CD4-positive, alpha-beta T cell treated with Interferon alpha-2 for 1 hour (primary cell): ENCODE measurements around the gene SH3YL1.
A peak's percentile ranks its signal among the peaks of the same experiment; 100 is the strongest.

Experiments used
- DNase-seq, 2 donors: peaks; one replicate each; pipeline ENCODE4 v3.0.0-alpha.2; 2020 to 2022

Gene SH3YL1

DNA sequence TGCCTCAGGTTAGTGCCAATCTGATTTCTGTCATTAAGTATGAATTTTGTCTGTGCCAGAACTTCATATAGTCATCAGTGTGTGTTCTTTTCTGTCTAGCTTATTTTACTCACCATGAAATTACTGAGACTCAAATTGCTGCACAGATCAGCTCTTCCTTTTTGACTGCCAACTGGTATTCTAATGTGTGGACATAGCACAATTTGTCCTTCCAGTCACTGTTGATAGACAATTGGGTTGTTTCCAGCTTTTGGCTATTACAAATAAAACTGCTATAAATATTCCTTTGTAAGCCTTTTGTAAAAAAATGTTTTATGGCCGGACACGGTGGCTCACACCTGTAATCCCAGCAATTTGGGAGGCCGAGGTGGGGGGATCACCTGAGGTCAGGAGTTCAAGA lies 7.7 kb downstream of the SH3YL1 start:
- DNase-seq = no peak

DNA sequence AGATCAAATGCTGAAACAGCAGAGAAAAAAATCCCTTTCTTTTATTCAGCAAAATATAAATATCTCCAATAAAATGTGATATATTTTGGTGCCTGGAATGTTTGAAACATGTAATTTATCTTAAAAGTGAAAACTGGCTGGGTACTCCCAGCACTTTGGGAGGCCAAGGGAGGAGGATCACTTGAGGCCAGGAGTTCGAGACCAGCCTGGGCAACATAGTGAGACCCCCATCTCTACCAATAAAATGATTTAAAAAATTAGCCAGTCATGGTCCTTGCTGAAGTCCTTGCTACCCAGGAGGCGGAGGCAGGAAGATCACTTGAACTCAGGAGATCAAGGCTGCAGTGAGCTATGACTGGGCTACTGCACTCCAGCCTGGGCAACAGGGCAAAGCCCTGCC lies 8.6 kb downstream of the SH3YL1 start:
- no peak for DNase-seq

DNA sequence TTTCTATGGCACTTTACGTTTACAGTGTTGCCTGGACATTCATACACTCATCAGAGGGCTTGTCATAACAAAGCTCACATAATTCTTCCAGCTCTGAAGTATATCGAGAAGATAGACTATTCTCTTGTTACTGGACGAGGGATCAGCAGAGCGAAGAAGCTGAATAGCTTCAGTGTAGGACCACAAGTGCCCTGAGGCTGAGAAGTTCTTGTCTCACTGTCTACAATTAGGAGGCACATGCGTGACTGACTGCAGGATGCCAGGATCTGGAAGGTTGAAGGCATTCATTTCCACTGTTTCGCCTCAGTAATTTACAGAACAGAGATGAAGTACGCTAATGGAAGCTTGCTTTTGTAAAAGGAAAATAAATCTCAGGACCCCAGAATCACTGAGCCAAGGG lies 9.6 kb downstream of the SH3YL1 start:
- no peak for DNase-seq

DNA sequence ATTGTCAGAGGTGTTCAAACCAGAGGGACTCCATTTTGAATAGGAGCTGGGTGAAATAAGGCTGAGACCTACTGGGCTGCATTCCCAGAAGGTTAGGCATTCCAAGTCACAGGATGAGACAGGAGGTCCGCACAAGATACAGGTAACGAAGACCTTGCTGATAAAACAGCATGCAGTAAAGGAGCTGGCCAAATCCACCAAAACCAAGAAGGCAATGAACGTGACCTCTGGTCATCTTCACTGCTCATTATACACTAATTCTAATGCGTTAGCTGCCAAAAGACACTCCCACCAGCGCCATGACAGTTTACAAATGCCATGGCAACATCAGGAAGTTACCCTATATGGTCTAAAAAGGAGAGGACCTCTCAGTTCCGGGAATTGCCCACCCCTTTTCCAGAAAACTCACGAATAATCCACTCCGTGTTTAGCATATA lies 10.6 kb downstream of the SH3YL1 start:
- no peak for DNase-seq

DNA sequence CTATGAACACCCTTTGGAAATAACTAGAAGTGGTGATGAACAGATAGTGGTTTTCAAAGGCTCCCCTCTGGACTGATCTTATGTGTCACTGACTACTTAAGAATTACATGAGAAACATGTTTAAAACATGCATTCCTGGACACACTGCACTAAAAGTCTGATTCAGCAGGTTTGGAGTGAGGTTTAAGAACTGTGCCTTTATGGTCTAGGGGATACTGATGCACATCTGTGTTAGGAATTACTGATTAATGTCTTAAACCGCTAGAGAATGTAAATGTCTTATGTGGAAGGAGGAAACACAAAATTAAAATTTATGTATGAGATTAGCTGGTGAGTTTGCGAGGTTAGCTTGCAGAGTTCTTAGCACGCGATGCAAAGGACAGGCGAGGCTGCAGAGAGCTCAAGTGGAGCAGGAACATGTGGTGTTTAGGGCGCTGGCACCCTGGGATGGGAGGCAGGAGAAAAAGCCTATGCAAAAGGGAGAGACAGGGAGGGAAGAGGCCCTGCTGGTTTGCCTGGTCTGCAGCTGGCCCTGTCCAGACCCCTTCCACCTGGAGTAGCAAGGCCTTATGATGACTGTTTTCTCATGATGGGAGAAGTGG lies 11.7 kb downstream of the SH3YL1 start:
- DNase-seq = no peak

DNA sequence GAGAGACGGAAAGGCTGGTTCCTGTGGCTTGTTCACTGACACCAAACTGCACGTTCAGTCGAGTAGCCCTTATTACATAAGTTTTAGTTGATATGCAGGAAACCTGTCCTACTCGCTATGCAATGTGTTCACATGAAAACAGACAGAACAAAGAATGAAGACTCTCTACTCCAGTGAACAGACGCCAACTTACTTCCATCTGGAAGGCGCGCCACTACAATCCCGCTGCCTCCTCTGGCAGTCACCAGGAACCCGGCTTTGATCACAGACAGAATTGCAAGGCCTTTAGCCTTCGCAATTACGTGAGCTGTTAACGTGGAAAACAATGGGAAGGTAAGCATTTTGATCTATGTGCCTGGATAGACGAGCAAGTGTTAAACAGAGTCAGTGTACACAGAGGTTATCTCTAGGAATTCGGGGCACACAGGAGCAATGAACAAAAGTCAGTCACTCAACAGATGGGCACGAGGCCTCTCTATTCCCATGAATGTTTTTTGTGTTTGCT lies 14.2 kb downstream of the SH3YL1 start:
- DNase-seq = no peak

DNA sequence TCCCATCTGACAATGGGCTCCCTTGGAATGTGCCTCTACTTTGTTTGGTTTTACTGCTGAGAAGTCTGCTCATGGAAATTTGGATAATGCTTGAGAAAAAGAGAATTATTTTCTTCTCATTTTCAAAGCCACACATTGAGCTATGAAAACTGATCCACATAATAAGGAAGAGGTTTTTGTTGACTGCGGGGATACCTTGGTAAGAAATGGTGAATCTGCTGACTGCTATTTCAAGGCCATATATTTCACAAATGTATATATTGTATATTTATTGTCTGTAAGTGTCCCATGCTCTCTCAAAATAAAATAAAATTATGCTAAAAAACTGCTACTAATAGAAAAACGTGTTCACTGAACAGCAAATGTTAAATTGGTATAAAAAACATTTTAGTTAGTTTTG lies 15.1 kb downstream of the SH3YL1 start:
- no peak for DNase-seq

DNA sequence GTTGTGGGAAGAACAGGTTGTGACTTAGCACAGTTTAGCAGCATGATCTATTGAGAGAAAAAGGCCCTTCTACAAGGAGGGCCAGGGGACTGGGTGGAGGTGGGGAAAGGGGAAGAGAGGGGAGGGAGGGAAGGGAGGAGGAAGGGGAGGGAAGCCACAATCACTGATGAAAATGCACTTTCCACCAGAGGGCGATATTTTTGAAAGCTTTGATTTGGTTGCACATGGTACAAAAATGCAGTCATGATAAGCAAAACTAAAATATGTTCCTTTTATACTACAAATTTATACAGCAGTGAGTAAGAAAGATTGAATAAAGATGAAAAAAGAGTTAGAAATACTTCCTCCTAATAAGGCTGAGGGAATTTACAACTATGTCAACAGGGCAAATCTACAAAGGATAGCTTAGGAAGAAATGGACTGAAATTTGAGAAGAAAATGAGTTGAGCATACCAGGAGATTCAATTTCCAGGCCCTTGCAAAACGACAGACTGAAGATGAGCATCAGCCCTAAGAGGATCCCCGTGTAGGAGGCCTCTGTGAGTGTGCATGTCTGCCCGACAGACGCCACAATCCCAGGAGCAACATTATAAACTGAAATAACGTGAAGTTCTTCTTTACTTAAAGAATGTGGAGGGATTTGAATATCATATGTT lies 17.2 kb downstream of the SH3YL1 start:
- peak; percentile 21 to 65 for DNase-seq

DNA sequence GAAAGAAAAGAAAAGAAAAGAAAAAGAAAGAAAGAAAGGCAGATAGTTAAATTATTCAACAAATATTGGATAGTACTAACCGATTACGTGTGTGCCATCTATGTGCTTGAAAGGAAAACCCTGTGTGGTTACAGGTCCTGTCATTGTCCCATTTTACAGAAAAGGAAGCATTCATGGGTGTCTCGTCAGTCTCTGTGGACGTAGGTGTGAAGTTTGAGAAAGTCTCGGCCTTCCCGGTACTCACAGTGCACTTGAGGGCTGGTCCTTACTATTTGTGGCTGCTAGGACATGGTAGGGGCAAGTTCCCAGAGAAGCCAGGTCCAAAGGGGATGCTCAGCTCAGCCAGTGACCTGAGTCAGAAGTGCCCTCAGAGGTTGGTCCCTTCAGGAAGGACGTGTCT lies 19.3 kb downstream of the SH3YL1 start:
- no peak for DNase-seq

DNA sequence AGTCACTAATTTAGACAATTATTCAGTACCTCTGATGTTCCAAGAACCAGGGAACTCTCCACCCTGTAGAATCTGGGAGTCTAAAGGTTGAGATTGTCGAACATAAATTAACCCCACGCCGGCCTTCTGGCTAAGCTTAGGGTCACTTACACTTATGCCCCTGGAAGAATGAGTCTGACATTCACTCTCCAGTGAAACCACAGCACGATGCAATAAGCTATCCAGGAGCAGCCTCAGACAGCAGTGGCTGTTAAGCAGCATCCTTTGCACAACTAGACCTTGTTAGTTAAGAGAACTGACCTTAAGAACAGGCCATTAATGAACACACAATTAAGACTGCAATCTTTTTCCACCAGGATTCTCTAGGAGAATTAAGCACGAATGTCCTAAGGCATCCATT lies 25.0 kb downstream of the SH3YL1 start:
- DNase-seq = no peak

DNA sequence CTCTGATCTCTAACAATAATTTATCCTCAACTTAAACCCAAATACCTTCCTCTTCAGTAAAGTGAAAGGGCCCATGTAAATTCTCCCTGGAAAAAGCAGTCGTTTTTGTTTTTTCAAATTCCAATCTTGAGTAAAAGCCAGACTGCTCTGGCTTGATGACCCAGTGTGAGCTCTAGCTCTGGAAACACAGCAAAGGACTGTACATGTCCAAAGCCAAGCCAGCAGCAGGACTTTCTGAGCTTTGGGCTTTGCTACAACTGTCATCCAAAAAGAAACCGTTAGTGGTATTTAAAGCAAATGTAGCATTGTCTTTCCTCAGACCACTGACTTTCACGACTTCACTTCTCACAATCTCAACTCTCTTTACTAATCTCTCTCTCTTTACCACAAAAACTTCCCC lies 25.4 kb downstream of the SH3YL1 start:
- DNase-seq = no peak

DNA sequence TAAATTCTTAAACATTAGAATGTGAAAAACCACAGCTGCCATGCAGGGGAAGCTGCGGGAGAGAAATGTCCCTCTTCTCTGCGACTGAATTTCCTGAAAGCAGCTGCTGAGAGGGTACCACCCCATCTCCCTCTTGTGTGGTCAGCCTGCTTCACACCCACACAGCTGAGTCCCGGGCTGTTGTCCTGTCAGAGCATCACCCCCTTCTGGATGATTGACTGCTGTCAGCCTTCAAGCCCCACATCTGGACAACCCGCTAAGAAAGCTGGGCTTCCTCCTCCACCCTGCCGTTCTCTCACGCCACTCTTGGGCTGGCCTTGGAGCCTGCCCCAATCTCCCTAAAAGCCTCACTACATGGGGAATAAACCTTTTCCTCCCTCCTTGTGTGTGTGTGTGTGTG lies 26.0 kb downstream of the SH3YL1 start:
- peak in 1 of 2 donors; percentile 5 for DNase-seq

DNA sequence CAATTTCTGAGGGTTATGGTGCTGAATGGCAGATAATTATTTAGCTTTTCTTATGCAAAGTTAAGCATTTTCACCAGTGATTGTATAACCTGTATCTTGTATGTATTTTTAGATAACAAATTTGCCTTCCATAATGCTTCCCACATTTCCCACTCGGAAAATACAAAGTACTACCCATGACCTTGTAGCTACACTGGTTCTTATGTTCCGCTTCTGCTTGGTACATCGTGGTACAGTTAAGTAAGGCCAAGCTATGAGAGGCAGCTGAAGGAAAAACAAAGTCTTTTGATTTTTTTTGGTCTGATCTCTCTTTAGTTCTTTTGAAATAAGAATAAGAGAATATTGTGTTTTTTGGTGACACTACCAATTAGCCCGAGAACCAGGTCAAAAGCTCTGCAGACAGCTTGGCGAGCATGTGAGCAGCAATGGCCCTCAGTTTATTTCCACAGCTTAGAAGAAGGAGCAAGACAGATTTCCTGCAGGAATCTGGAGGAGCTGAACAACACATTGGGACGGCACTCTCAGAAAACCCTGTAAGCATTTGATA lies 26.8 kb downstream of the SH3YL1 start:
- no peak for DNase-seq

DNA sequence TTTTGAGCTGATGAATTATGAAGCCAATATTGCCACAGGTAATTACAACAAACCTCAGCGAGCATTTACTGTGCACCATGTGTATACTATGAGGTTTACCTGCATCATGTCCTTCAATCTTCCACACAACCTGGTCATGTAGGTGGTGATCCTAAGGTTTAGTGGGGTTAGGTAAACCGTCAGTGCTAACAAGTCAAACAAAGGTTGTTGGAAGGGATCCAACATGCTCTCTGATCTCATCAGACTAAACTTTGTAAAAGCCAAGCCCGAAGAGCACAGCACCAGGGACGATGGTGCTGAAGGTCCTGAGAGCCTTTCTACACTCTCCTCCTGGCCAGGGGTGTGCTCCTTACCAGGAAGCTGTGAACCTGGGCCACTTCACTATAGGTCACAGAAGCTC lies 29.4 kb downstream of the SH3YL1 start:
- DNase-seq = no peak

DNA sequence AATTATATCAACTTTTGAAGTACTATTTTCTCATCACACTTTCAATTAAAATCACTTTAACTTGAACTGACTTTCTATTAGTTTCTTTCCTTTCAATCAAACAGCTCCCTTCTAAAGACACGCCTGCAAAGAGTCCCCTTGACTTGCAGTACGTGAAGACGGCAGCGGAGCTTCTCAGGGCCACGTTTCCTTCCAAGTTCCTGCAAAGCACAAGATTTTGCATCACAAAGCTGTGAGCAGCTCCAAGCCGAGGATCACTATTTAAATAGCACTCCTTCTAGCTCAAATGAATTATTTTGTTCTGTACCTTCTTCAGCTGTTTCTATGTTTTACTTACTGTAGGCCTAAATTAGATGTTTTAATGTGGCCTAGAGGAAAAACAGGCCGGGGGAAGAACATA lies 30.8 kb downstream of the SH3YL1 start:
- DNase-seq = no peak

DNA sequence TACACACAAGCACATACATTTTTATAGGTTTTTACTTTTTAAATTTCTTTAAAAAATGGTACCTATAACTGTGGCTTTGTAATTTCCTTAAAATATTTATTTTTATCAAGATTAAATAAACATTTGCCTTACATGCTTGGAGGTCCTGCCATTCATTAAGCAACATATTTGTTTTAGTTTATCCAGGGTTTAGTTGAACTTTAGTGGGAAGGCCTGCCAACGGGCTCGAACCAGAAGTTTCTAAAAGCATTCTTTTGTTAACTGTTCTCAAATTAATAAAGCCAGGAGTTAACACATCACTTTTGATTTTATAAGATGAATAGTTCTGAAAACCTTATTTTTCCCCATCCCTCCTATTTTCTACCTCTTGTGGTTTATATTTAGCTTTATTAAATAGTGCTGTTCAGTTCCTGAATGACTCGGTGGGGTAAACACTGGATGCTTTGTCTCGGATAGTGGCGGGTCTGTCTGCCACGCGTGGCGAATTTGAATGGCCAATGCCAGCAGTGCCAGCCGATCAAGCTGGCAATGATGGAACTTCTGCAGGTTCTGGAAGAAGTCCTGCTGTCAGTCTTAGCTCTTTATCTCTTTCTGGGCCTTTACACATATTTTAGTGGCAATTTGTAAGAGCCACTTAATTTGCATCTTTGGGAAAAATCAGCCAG lies 32.2 kb downstream of the SH3YL1 start:
- no peak for DNase-seq

DNA sequence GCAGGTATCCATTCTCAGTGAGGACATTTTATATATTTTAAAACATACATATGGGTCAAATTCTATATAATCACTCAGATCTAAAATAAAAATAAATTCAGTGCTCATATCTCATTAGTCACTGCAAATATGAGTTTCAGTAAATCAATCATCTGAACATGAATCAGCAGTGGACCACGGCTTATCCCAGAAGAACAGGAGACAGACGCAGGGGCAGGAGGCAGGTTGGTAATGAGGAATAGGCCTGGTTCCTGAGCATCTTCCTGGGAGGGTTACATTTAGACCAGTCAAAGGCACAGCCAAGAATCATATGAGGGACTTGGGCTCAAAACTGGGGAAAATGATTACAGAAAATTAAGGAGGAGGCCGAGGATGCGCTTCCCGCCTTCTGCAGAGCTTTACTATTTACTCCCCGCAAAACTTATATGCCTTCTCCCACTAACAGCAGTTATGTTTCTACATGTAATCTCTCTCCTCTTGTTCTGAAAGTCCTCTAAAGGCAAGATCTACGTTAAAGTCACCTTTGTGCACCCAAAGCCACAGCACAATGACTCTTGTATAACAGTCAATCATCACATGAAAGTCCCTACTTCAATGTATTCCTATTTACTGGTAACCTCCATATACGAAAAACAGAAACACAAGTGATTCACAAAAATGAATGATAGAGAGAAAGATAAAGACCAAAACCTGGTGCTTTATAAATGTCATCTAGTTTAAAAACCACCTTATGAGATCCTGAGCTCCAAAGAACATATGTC lies 35.1 kb downstream of the SH3YL1 start:
- no peak for DNase-seq

DNA sequence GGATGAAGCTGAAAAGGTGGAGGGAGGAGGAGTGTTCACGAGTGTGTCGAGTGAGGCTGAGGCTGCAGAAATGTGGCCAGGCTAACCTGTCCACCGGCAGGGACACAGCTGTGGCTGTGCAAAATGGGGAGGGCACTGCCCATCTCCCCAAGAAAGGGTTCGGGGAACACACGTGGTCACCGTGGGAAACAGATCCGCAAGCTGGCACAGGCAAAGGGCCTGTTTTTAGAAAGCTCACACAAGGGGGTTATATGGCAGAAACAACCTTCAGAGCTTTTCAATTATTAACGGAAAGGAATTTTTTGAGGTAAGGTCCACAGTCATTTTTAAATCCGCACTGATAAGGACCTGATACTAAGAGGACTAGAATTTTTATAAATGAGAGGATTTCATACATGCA lies 35.7 kb downstream of the SH3YL1 start:
- no peak for DNase-seq

DNA sequence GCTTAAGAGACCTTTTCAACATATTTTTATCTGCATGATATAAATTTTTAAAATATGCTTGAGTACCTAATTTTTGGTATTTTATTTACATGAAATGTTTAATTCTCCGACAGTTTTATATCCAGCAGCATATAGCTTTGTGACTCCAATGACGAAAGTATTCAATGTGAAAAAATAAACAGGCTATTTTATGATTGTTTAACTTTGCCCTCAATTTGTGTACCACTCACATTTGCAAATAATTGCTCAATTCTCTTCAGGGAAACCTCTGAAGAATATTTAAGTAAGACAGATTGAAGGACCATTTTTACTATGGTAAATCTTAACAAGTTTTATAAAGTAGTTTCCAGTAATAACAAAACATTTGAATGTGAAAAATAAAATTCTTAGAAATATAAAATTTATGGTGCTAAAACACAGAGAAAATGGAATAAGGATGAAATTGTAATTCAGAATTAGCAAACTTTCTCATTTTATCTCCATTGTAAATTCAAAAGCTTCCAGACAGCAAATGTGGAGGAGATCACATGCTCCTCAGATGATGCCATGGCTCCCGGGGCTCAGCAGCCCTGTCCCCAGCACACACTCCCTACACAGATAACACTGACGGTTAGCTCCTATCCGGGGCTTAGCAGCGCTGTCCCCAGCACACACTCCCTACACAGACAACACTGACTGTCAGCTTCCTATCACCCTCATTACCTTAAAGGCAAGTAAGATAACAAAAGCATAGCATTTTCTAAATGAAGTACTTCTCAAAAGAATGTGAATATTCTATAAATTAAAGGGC lies 39.7 kb downstream of the SH3YL1 start:
- DNase-seq = no peak

DNA sequence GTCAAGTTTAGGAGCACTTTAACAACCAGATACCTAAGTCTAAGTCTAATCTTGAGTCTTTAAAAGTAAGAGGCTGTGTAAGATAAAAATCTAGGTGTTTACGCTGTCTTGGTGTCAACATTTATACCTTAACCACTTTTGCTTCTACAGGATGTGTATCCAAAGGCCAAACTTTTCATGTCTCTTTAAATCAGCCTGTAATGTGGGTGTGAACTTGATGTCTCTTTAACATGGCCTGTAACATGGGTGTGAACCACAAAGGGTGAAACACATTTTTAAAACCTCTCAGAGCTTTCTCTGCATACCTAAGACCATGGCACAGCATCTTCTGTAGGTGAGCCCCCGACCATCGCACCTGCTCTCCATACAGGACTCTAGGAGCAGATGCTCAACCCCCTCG lies 40.4 kb downstream of the SH3YL1 start:
- no peak for DNase-seq

DNA sequence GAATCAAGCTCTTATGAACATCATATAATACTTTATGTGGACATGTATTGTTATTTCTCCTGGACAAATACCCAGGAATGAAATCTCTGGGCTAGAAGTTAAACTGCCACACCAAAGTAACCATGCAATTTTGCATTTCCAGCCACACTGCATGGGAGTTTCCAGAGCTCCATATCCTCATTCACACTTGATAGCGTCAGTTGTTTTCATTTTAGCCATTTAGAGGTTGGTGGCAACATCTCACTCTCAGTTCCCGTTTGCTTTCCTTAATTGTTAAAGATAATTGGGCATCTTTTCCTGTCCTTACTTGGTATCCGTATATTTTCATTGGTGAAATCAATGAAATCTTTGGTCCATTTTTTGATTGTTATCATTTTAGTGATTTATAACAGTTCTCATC lies 47.8 kb downstream of the SH3YL1 start:
- DNase-seq = no peak

DNA sequence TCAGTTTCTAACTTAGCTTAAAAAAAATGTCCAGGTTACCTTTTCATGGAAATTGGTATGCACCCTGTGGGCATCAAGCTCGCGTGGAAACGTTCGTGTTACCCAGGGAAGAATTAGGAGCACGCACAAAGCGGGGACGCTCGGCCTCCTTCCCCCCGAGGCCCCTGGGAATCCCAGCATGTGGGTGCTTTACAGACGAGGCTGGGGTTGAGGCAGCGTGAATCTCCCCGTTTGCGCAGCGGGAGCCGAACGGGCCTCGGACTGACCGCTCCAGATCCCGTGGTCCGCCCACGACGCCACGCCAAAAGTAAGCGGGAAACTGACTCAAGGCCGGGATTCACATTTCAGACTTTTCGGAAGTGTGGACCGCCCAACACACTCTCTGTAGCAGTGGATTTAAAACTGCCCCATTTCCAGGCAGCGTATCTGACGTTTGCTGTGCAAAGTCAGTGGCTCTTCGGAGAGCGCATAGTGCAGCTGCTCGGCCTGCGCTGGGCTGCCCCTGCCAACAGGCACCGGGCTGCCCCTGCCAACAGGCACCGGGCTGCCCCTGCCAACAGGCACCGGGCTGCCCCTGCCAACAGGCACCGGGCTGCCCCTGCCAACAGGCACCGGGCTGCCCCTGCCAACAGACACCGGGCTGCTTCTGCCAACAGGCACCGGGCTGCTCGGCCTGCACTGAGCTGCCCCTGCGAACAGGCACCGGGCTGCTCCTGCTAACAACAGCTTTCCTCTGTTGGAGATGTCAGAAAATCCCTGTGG lies 49.7 kb downstream of the SH3YL1 start:
- DNase-seq = no peak
